HEK293T (cell line): ENCODE results near the gene RNF220.

Experiments
- CTCF ChIA-PET: fragments of 350-600 bp; formaldehyde crosslinking; extraction: SDS; loops from one replicate; lab custom pipeline; 2021; ENCODE audit warnings: antibody characterized with exemption, inconsistent platforms; lab: Yijun Ruan, JAX
- POLR2A ChIA-PET: fragments of 350-600 bp; formaldehyde crosslinking; extraction: SDS; loops from one replicate; lab custom pipeline; 2020; ENCODE audit warnings: antibody characterized with exemption, inconsistent platforms; lab: Yijun Ruan, JAX
- DNase-seq: peaks from one replicate; pipeline ENCODE4 v3.0.0; 2012; ENCODE audit warnings: mixed read lengths; ENCODE audit errors: extremely low spot score
- ARNT ChIP-seq: fragments of 450-650 bp; IDR thresholded peaks from 2 replicates; pipeline ENCODE4 v1.6.1; 2017; ENCODE audit warnings: mild to moderate bottlenecking
- BHLHE40 ChIP-seq: fragments of 450-650 bp; IDR thresholded peaks from 2 replicates; pipeline ENCODE4 v1.6.1; 2016; ENCODE audit warnings: mild to moderate bottlenecking, moderate library complexity, borderline replicate concordance
- CTBP1 ChIP-seq: fragments of 450-650 bp; IDR thresholded peaks from 2 replicates; pipeline ENCODE4 v1.6.1; 2016; ENCODE audit warnings: borderline replicate concordance
- ELF4 ChIP-seq: fragments of 450-650 bp; IDR thresholded peaks from 2 replicates; pipeline ENCODE4 v1.6.1; 2017; ENCODE audit warnings: antibody characterized with exemption
- FOXA1 ChIP-seq: fragments of 450-650 bp; IDR thresholded peaks from 2 replicates; pipeline ENCODE4 v1.6.1; 2016; ENCODE audit warnings: mild to moderate bottlenecking
- FOXK2 ChIP-seq: fragments of 450-650 bp; IDR thresholded peaks from 2 replicates; pipeline ENCODE4 v1.6.1; 2016; ENCODE audit warnings: mild to moderate bottlenecking
- FOXM1 ChIP-seq: fragments of 450-650 bp; IDR thresholded peaks from 2 replicates; pipeline ENCODE4 v1.6.1; 2017; ENCODE audit warnings: mild to moderate bottlenecking, borderline replicate concordance
- HDGF ChIP-seq: fragments of 450-650 bp; IDR thresholded peaks from 2 replicates; pipeline ENCODE4 v1.6.1; 2017; ENCODE audit warnings: antibody characterized with exemption, borderline replicate concordance
- L3MBTL2 ChIP-seq: fragments of 450-650 bp; conservative IDR thresholded peaks from 2 replicates; pipeline ENCODE4 v1.6.1; 2016; ENCODE audit warnings: mild to moderate bottlenecking
- LEF1 ChIP-seq: fragments of 450-650 bp; IDR thresholded peaks from 2 replicates; pipeline ENCODE4 v1.6.1; 2017; ENCODE audit warnings: mild to moderate bottlenecking, borderline replicate concordance
- NFRKB ChIP-seq: fragments of 450-650 bp; IDR thresholded peaks from 2 replicates; pipeline ENCODE4 v1.6.1; 2016; ENCODE audit warnings: mild to moderate bottlenecking, moderate library complexity
- PKNOX1 ChIP-seq: fragments of 450-650 bp; IDR thresholded peaks from 2 replicates; pipeline ENCODE4 v1.6.1; 2016
- SP1 ChIP-seq: fragments of 450-650 bp; IDR thresholded peaks from 2 replicates; pipeline ENCODE4 v1.6.1; 2017
- SUZ12 ChIP-seq: fragments of 450-650 bp; IDR thresholded peaks from 2 replicates; pipeline ENCODE4 v1.6.1; 2016; ENCODE audit warnings: mild to moderate bottlenecking
- TARDBP ChIP-seq: fragments of 450-650 bp; IDR thresholded peaks from 2 replicates; pipeline ENCODE4 v1.6.1; 2016
- ZNF384 ChIP-seq: fragments of 450-650 bp; IDR thresholded peaks from 2 replicates; pipeline ENCODE4 v1.6.1; 2016

Gene RNF220

DNA sequence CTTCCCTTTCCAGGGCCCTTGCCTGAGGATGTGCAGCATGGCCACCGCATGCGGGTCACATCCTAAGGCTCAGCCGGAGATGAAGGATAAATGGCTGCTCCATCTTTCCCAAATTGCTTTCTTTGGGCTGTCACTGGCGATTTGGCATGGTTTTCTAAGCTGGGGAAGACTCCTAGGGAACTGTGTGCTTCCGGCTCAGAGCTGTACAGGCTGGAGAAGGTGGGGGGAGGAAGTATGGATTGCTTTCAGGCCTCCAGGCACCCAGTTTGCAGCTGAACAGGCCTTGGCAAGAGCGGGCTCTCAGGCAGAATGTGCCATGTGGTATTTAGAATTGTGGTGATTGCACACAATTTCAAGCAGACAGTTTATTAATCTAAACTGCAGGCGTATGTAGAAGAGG, 220.3 kb downstream of the RNF220 start:
- ChIA-PET POLR2A (interaction anchor here (11.8 kb wide), 1 partner anchor 7 kb away, joined by 111 read pairs; no protein-coding TSS in a partner anchor), CTCF (interaction anchor here (0.7 kb wide), 1 partner anchor 15 kb away, joined by 3 read pairs; no protein-coding TSS in a partner anchor)
- TF ChIP-seq L3MBTL2 (no peak), PKNOX1 (no peak)

DNA sequence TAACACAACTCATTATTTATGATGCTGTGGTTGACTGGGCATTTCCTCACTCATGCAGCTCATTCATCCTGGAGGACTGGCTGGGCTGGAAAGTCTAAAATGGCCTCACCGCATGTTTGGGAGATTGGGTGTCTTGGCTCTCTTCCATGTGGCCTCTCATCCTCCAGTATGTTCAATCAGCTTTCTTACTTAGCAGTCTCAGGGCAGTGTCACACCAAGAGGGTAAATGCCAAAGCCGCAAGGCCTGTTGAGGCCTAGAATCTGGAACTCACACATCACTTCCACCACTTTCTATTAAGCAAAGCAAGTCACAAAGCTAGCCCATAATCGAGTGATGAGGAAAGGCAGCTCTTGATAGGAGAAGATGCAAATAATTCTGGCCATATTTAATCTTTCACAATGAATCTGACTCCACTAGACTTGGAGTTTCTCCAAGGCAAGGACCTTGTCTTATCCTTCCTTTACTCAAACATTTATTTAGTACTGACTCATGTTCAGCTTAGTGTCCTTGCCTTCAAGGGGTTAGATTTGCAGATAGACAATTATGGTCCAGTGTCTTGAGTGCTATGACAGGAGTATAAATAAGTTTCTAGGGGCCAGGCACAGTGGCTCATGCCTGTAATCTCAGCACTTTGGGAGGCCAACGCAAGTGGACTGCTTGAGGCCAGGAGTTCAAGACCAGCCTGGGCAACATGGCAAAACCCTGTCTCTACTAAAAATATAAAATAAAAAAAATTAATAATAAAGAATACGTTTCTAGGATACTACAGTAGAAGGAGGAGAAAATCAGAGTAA, 224.1 kb downstream of the RNF220 start:
- TF ChIP-seq HDGF: no peak
- TF ChIP-seq ARNT: no peak
- no peak for DNase-seq
- POLR2A ChIA-PET: interaction anchor here (1.0 to 1.4 kb wide), 3 partner anchors 9 to 45 kb away, joined by 3 read pairs; partner anchors contain the start of gene TMEM53
- CTCF ChIA-PET: interaction anchor here (0.9 to 1.7 kb wide), 4 partner anchors 20 to 35 kb away, joined by 3 to 7 read pairs (median 4); no protein-coding TSS in a partner anchor

More for the DNA sequence above, 220.3 kb downstream of the RNF220 start:
- DNase-seq: no peak

DNA sequence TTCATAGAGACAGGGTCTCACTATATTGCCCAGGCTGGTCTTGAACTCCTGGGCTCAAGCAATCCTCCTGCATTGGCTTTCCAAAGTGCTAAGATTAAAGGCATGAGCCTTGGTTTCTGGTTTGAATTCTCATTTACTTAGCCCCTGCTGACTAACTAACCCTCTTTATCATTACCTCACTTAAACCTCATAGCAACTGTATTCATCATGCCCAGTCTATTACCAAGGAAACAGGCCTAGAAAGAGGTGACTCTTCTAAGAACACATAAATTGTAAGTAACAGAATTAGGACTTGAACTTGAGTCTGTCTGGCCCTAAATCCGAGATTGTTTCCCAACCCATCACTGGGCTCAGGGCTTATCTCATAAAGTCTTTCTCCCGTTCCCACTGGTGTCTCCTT, 225.1 kb downstream of the RNF220 start:
- TF ChIP-seq HDGF: no peak
- TF ChIP-seq FOXK2: no peak
- no peak for TF ChIP-seq SUZ12
- TF ChIP-seq SP1: no peak
- TF ChIP-seq PKNOX1: no peak
- no peak for TF ChIP-seq FOXA1
- no peak for DNase-seq
- ChIA-PET POLR2A (interaction anchor here (1.4 to 4.5 kb wide), 6 partner anchors 11 to 92 kb away, joined by 3 to 111 read pairs (median 44); no protein-coding TSS in a partner anchor), CTCF (interaction anchor here (0.9 to 1.4 kb wide), 2 partner anchors 22 to 23 kb away, joined by 3 read pairs; no protein-coding TSS in a partner anchor)

GRCh38 chr1:44631333-44631646, 226.2 kb downstream of the RNF220 start:
- TF ChIP-seq TARDBP (no peak), FOXK2 (no peak), ZNF384 (no peak), SUZ12 (no peak), HDGF (no peak), FOXA1 (no peak), L3MBTL2 (no peak), ARNT (no peak), PKNOX1 (no peak), FOXM1 (no peak)
- DNase-seq: no peak
- ChIA-PET POLR2A (interaction anchor here (0.6 to 4.5 kb wide), 26 partner anchors 11 to 784 kb away, joined by 3 to 111 read pairs (median 4); partner anchors contain the start of genes ARMH1, BTBD19, CCDC24 and DYNLT4), CTCF (interaction anchor here (0.8 to 1.7 kb wide), 4 partner anchors 10 to 253 kb away, joined by 3 to 6 read pairs (median 4); no protein-coding TSS in a partner anchor)

GRCh38 chr1:44631647-44632539, 226.8 kb downstream of the RNF220 start:
- DNase-seq: peak; percentile 91
- ChIA-PET POLR2A (interaction anchor here (0.6 to 4.5 kb wide), 25 partner anchors 10 to 783 kb away, joined by 3 to 111 read pairs (median 5); partner anchors contain the start of genes ARMH1, BTBD19, CCDC24 and DYNLT4), CTCF (interaction anchor here (0.8 to 2.3 kb wide), 5 partner anchors 20 to 584 kb away, joined by 4 to 12 read pairs (median 5); no protein-coding TSS in a partner anchor)
- TF ChIP-seq TARDBP (no peak), FOXK2 (no peak), ARNT (peak; percentile 78), ELF4 (peak; percentile 39; the same call in 1 of the 2 replicates), L3MBTL2 (peak; percentile 64), HDGF (peak; percentile 55; the same call in 1 of the 2 replicates), FOXM1 (peak; percentile 67), NFRKB (no peak), LEF1 (peak; percentile 80), BHLHE40 (no peak), SUZ12 (no peak)

- no peak for TF ChIP-seq TARDBP
- TF ChIP-seq FOXK2: no peak
- no peak for TF ChIP-seq NFRKB
- no peak for TF ChIP-seq LEF1
- TF ChIP-seq FOXA1: no peak
- no peak for TF ChIP-seq L3MBTL2
- TF ChIP-seq BHLHE40: no peak
- no peak for TF ChIP-seq FOXM1
- TF ChIP-seq SP1: no peak
- TF ChIP-seq SUZ12: no peak
- TF ChIP-seq ELF4: no peak
- no peak for TF ChIP-seq HDGF
- TF ChIP-seq ZNF384: no peak
- TF ChIP-seq PKNOX1: no peak
- TF ChIP-seq CTBP1: no peak
- POLR2A ChIA-PET: interaction anchor here (1.0 to 4.5 kb wide), 14 partner anchors 9 to 228 kb away, joined by 3 to 111 read pairs (median 8); partner anchors contain the start of genes ARMH1, RNF220 and TMEM53
- no peak for DNase-seq
- CTCF ChIA-PET: interaction anchor here (1.0 to 2.3 kb wide), 5 partner anchors 20 to 585 kb away, joined by 5 to 12 read pairs (median 6); no protein-coding TSS in a partner anchor
These were observed 227.5 kb downstream of the RNF220 start for GRCh38 chr1:44632598-44632997.
